NT2/D1 (cell line): Measurements from ENCODE around the gene IL17RE.
"Not testable (repeated sequence)": the region's sequence is repeated elsewhere in the genome, so short reads cannot be mapped to it uniquely, and the experiment has no call there.

Experiments
- DNase-seq: peaks from one replicate; pipeline ENCODE4 v3.0.0-alpha.2; 2011; ENCODE audit warnings: low read depth, low spot score
- H3K27me3 ChIP-seq: 2 replicates; pipeline ENCODE4 v1.6.0; 2011; ENCODE audit warnings: mild to moderate bottlenecking; ENCODE audit not compliant: insufficient read length, insufficient read depth
- H3K36me3 ChIP-seq: 2 replicates; pipeline ENCODE4 v1.6.1; 2011; ENCODE audit warnings: mild to moderate bottlenecking, low read length, mixed read lengths; ENCODE audit not compliant: insufficient read depth, insufficient read length
- H3K4me1 ChIP-seq: 2 replicates; pipeline ENCODE4 v1.5.1; 2011; ENCODE audit not compliant: insufficient read depth, insufficient read length
- H3K4me3 ChIP-seq: 2 replicates; pipeline ENCODE4 v1.5.1; 2011; ENCODE audit warnings: low read depth; ENCODE audit not compliant: insufficient read length
- H3K9ac ChIP-seq: 2 replicates; pipeline ENCODE4 v1.6.0; 2011; ENCODE audit warnings: low read depth; ENCODE audit not compliant: insufficient read length
- H3K9me3 ChIP-seq: 2 replicates; pipeline ENCODE4 v1.5.1; 2011; ENCODE audit warnings: mild to moderate bottlenecking, low read length; ENCODE audit not compliant: insufficient read depth
- SUZ12 ChIP-seq: IDR thresholded peaks from 2 replicates; pipeline ENCODE4 v1.6.1; 2011; ENCODE audit not compliant: insufficient read length, insufficient read depth; ENCODE audit errors: extremely low read depth
- YY1 ChIP-seq: IDR thresholded peaks from 2 replicates; pipeline ENCODE4 v1.6.1; 2011; ENCODE audit not compliant: insufficient read length, insufficient read depth
- ZNF274 ChIP-seq: IDR thresholded peaks from 2 replicates; pipeline ENCODE4 v1.6.1; 2011; ENCODE audit warnings: mild to moderate bottlenecking, low read depth, low read length

Gene IL17RE

GRCh38 chr3:9898467-9899241 lies 4.0 kb upstream of the IL17RE start:
- Histone ChIP-seq H3K27me3 (no peaks in the 10 kb centered on the region), H3K36me3 (peaks cover 18% of the 10 kb centered on the region), H3K4me3 (no peak overlapping the region), H3K9ac (no peak overlapping the region), H3K9me3 (no peaks in the 10 kb centered on the region), H3K4me1 (peaks cover 11% of the 10 kb centered on the region)
- TF ChIP-seq YY1: no peak
- no peak for TF ChIP-seq ZNF274
- TF ChIP-seq SUZ12: no peak
- no peak for DNase-seq

GRCh38 chr3:9899289-9899791 lies 3.3 kb upstream of the IL17RE start:
- TF ChIP-seq SUZ12: no peak
- no peak for TF ChIP-seq ZNF274
- TF ChIP-seq YY1: no peak
- Histone ChIP-seq H3K9ac (no peak overlapping the region), H3K4me3 (no peak overlapping the region), H3K36me3 (peaks cover 13% of the 10 kb centered on the region), H3K27me3 (no peaks in the 10 kb centered on the region), H3K9me3 (no peaks in the 10 kb centered on the region), H3K4me1 (peaks cover 11% of the 10 kb centered on the region)
- no peak for DNase-seq

- not testable (repeated sequence) for DNase-seq, H3K9ac ChIP-seq, H3K4me3 ChIP-seq, H3K27me3 ChIP-seq, H3K36me3 ChIP-seq, H3K9me3 ChIP-seq
- H3K4me1 ChIP-seq: peaks cover 11% of the 10 kb centered on the region
These were observed 1.7 kb upstream of the IL17RE start for GRCh38 chr3:9900965-9901415.

- H3K36me3 ChIP-seq: no peaks in the 10 kb centered on the region
- H3K27me3 ChIP-seq: no peaks in the 10 kb centered on the region
- H3K9ac ChIP-seq: no peak overlapping the region
- DNase-seq: no peak
- no peaks in the 10 kb centered on the region for H3K9me3 ChIP-seq
- peaks cover 11% of the 10 kb centered on the region for H3K4me1 ChIP-seq
- no peak overlapping the region for H3K4me3 ChIP-seq
- TF ChIP-seq SUZ12: no peak
- TF ChIP-seq ZNF274: no peak
- TF ChIP-seq YY1: no peak
These were observed 681 bp upstream of the IL17RE start for GRCh38 chr3:9901967-9902366.

- Histone ChIP-seq H3K9ac (no peak overlapping the region), H3K36me3 (no peaks in the 10 kb centered on the region), H3K9me3 (no peaks in the 10 kb centered on the region), H3K4me3 (no peak overlapping the region), H3K27me3 (no peaks in the 10 kb centered on the region), H3K4me1 (peaks cover 11% of the 10 kb centered on the region)
- no peak for DNase-seq
- TF ChIP-seq ZNF274 (no peak), SUZ12 (no peak), YY1 (no peak)
These were observed 583 bp downstream of the IL17RE start for GRCh38 chr3:9903238-9903624.

- no peak overlapping the region for H3K9ac ChIP-seq
- H3K4me1 ChIP-seq: peaks cover 8% of the 10 kb centered on the region
- no peaks in the 10 kb centered on the region for H3K27me3 ChIP-seq
- TF ChIP-seq YY1: no peak
- TF ChIP-seq ZNF274: no peak
- no peak for TF ChIP-seq SUZ12
- H3K36me3 ChIP-seq: no peaks in the 10 kb centered on the region
- DNase-seq: no peak
- no peaks in the 10 kb centered on the region for H3K9me3 ChIP-seq
- no peak overlapping the region for H3K4me3 ChIP-seq
These were observed 1.3 kb downstream of the IL17RE start for GRCh38 chr3:9903904-9904303.

- no peak overlapping the region for H3K9ac ChIP-seq
- no peaks in the 10 kb centered on the region for H3K27me3 ChIP-seq
- DNase-seq: no peak
- peaks cover 8% of the 10 kb centered on the region for H3K4me1 ChIP-seq
- no peaks in the 10 kb centered on the region for H3K36me3 ChIP-seq
- no peak for TF ChIP-seq SUZ12
- TF ChIP-seq YY1: no peak
- TF ChIP-seq ZNF274: no peak
- H3K9me3 ChIP-seq: no peaks in the 10 kb centered on the region
- H3K4me3 ChIP-seq: no peak overlapping the region
These were observed 3.8 kb downstream of the IL17RE start for GRCh38 chr3:9906480-9906879.
